Esophagus muscularis mucosa (tissue), 3 donors: ENCODE data around the gene JPH2.

Experiments
- CTCF ChIP-seq, 3 experiments: fragments of 200-600 bp in 2 of 3; fragments of 450-650 bp in 1 of 3; sonication (generic) in 2 of 3; IDR thresholded peaks; one replicate each; pipeline ENCODE4 v1.5.1; 2017 to 2019; ENCODE audit warnings: antibody characterized with exemption in 3 of 3, mild to moderate bottlenecking in 2 of 3, moderate library complexity in 1 of 3
- POLR2A ChIP-seq: fragments of 450-650 bp; IDR thresholded peaks from one replicate; pipeline ENCODE4 v1.6.1; 2017; ENCODE audit warnings: antibody characterized with exemption, moderate library complexity, mild to moderate bottlenecking, low read depth
- POLR2AphosphoS5 ChIP-seq, 2 donors: sonication (generic); formaldehyde crosslinking; IDR thresholded peaks; one replicate each; pipeline ENCODE4 v1.6.1; 2017; ENCODE audit warnings: antibody characterized with exemption in 2 of 2

DNA sequence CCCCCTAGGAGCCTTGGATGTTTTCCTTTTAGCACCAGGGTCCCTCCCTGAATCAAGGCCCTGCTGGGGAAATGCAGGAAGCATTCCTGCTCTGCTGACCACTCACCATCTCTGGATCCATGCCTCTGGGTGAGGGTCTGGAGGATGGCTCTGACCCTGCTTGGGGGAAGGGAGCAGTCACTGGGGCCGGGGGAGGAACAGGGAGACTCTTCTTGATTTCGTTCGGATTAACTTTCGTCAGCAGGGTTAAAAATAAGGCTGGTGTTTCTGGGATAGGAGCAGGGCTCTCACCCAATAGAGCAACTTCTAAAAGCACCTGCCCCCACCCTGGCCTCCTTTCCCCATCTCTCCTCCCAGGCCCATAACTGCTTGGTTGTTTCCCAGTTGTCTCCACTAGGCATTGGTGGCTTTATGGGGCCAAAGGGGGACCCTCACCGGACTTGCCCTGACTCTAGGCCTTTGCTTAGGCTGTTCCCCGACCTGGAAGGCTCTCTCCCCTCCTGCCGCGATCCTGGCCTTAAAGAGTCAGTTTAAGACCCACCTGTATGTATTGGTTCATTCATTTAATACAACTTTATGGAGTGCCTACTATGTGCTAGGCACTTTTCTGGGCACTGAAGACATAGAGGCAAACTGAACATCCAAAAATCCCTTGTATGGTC lies 63.0 kb downstream of the JPH2 start:
- no peak for TF ChIP-seq CTCF (IDR thresholded peaks at IDR 0.05)
- TF ChIP-seq POLR2A, result no peak
- peak in 1 of 2 donors; percentile 4 for TF ChIP-seq POLR2AphosphoS5 (IDR thresholded peaks at IDR 0.05)
